ENCODE results near the gene TMEM123.

TMEM123 gene

GRCh38 chr11:102357116-102357515, 95.4 kb downstream of the TMEM123 start:
- no peaks in the 10 kb centered on the region for H3K27me3 ChIP-seq (ENCODE audit: insufficient read depth, low read length)
- H2AFZ ChIP-seq (ENCODE audit: low read length): no peak overlapping the region
- H3F3A ChIP-seq (ENCODE audit: insufficient read depth, low read length): no peaks in the 10 kb centered on the region
- TF ChIP-seq CTCF (IDR thresholded peaks at IDR 0.05; ENCODE audit: low read length): no peak
- no peak for TF ChIP-seq EZH2 (IDR thresholded peaks at IDR 0.05; ENCODE audit: borderline replicate concordance, low read length)
- H3K4me1 ChIP-seq (ENCODE audit: insufficient read depth, low read length, severe bottlenecking): peaks cover 22% of the 10 kb centered on the region
- no peaks in the 10 kb centered on the region for H4K20me1 ChIP-seq (ENCODE audit: insufficient read depth, low read length)
- no peak overlapping the region for H3K4me3 ChIP-seq (ENCODE audit: low read depth, low read length, poor library complexity, severe bottlenecking)
- no peak overlapping the region for H3K4me2 ChIP-seq (ENCODE audit: low read length)
- peaks cover 10% of the 10 kb centered on the region; the same call in 1 of the 2 replicates for H3K79me2 ChIP-seq (ENCODE audit: insufficient read depth, low read length)
- no peaks in the 10 kb centered on the region for H3K9me2 ChIP-seq (ENCODE audit: low read depth, low read length)
- H3K36me3 ChIP-seq (ENCODE audit: insufficient read depth, low read length): peaks cover 53% of the 10 kb centered on the region
- no peak overlapping the region for H3K27ac ChIP-seq (ENCODE audit: low read depth, low read length, poor library complexity, severe bottlenecking)
- peaks cover 15% of the 10 kb centered on the region for H3K9me3 ChIP-seq (ENCODE audit: low read length)
- H3K9ac ChIP-seq (ENCODE audit: low read length): no peak overlapping the region

- H3K4me2 ChIP-seq (ENCODE audit: low read length): peak overlapping the region; percentile 72
Observed at GRCh38 chr11:102347462-102348370, 104.8 kb downstream of the TMEM123 start.

GRCh38 chr11:102346748-102347461, 105.7 kb downstream of the TMEM123 start, which contains the start of gene BIRC2:
TSS of gene BIRC2 (plus strand) at chr11:102347214. CDS start at chr11:102349855, 2,641 bp downstream.
- Histone ChIP-seq H3F3A (ENCODE audit: insufficient read depth, low read length) (no peaks in the 10 kb centered on the region; the same call in 1 of the 2 replicates), H3K4me3 (ENCODE audit: low read depth, low read length, poor library complexity, severe bottlenecking) (peak within 1 kb of the TSS; percentile 82), H3K27ac (ENCODE audit: low read depth, low read length, poor library complexity, severe bottlenecking) (peak within 1 kb of the TSS; percentile 87), H3K4me1 (ENCODE audit: insufficient read depth, low read length, severe bottlenecking) (peaks cover 45% of the 10 kb centered on the region), H3K79me2 (ENCODE audit: insufficient read depth, low read length) (peaks cover 40% of the 10 kb centered on the region), H3K4me2 (ENCODE audit: low read length) (peak within 1 kb of the TSS; percentile 72), H3K9me3 (ENCODE audit: low read length) (no peaks in the 10 kb centered on the region), H2AFZ (ENCODE audit: low read length) (peak within 1 kb of the TSS; percentile 69), H3K9ac (ENCODE audit: low read length) (peak within 1 kb of the TSS; percentile 98), H3K27me3 (ENCODE audit: insufficient read depth, low read length) (no peaks in the 10 kb centered on the region), H3K9me2 (ENCODE audit: low read depth, low read length) (no peaks in the 10 kb centered on the region), H3K36me3 (ENCODE audit: insufficient read depth, low read length) (peaks cover 20% of the 10 kb centered on the region), H4K20me1 (ENCODE audit: insufficient read depth, low read length) (no peaks in the 10 kb centered on the region)
- TF ChIP-seq CTCF (IDR thresholded peaks at IDR 0.05; ENCODE audit: low read length) (peak; percentile 59), EZH2 (IDR thresholded peaks at IDR 0.05; ENCODE audit: borderline replicate concordance, low read length) (no peak)

More at GRCh38 chr11:102347462-102348370, 104.8 kb downstream of the TMEM123 start:
- H3K4me1 ChIP-seq (ENCODE audit: insufficient read depth, low read length, severe bottlenecking): peaks cover 45% of the 10 kb centered on the region
- no peaks in the 10 kb centered on the region for H3K27me3 ChIP-seq (ENCODE audit: insufficient read depth, low read length)
- H3K9me3 ChIP-seq (ENCODE audit: low read length): no peaks in the 10 kb centered on the region
- no peak overlapping the region for H2AFZ ChIP-seq (ENCODE audit: low read length)
- TF ChIP-seq CTCF (IDR thresholded peaks at IDR 0.05; ENCODE audit: low read length) (no peak), EZH2 (IDR thresholded peaks at IDR 0.05; ENCODE audit: borderline replicate concordance, low read length) (no peak)
- peak overlapping the region; percentile 98 for H3K9ac ChIP-seq (ENCODE audit: low read length)
- peak overlapping the region; percentile 87 for H3K27ac ChIP-seq (ENCODE audit: low read depth, low read length, poor library complexity, severe bottlenecking)
- no peaks in the 10 kb centered on the region; the same call in 1 of the 2 replicates for H3F3A ChIP-seq (ENCODE audit: insufficient read depth, low read length)
- H3K36me3 ChIP-seq (ENCODE audit: insufficient read depth, low read length): peaks cover 21% of the 10 kb centered on the region
- peaks cover 40% of the 10 kb centered on the region for H3K79me2 ChIP-seq (ENCODE audit: insufficient read depth, low read length)
- H3K4me3 ChIP-seq (ENCODE audit: low read depth, low read length, poor library complexity, severe bottlenecking): peak overlapping the region; percentile 82
- no peaks in the 10 kb centered on the region for H4K20me1 ChIP-seq (ENCODE audit: insufficient read depth, low read length)
- no peaks in the 10 kb centered on the region for H3K9me2 ChIP-seq (ENCODE audit: low read depth, low read length)

All from OCI-LY1 (cell line).